ENCODE results near the gene ZNF354B.
"Not testable (repeated sequence)": the region's sequence is repeated elsewhere in the genome, so short reads cannot be mapped to it uniquely, and the experiment has no call there.

Gene ZNF354B

DNA sequence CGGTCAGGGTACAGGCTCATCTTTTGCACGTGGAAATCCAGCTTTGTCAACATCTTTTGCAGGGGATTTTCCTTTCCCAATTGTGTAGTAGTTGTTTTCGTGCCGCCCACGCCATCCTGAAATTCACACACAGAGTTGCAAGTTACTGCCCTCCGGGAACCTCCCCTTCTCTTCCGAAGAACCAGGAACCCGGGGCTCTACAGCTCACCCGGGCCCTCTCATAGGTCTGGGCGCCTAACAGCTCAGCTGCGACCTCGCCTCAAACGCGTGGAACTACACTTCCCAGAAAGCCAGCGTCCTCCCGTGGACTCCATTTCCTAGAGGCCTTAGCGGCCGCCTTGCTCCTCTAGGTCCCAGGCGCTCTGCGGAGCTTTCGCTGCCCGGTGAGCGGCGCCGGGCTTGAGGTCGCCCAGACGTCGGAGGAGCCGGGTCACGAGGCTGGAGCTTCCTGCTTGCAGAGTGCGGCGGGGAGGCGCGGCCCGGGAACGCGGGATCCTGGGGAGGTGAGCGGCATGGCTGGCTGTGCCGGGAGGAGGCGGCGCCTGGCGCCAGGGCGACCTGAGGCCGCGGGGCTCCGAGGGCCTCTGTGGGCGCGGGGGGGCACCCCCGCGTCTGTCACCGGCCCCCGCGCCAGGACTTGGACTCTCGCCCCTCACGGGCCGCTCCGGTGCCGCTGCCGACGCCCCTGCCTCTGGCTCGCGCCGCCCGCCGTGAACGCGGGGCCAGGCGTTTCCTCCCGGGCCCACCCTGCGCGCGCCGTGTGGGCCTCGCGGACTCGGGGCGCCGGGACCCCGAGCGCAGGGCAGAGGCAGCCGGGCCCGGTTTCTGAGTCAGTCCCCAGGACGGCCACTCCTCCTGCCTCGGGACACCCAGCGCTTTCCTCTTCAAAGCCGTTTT, at the start of gene ZNF354B:
TSS of gene ZNF354B (plus strand) at position 329 of the 897 bp plus-strand sequence. CDS start 1,095 bp downstream, outside the sequence.
- DNase-seq, result peak; percentile 74 to 86

- DNase-seq, result no peak
These were observed 42.2 kb upstream of the ZNF354B start for GRCh38 chr5:178817506-178817905.

GRCh38 chr5:178818094-178818493, 41.7 kb upstream of the ZNF354B start:
- no peak for DNase-seq

DNA sequence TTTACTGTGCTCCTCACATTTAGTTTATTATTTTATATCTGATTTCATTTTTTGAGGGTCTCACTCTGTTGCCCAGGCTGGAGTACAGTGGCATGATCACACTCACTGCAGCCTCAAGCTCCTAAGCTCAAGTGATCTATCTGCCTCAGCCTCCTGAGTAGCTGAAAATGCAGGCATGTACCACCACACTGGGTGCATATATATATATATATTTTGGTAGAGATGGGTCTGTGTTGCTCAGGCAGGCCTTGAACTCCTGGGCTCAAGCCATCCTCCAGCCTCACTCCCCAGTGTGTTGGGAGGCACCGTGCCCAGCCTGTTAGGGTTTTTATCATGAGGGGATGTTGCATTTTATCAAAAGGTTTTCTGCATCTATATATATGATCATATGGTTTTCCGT, 39.8 kb upstream of the ZNF354B start:
- no peak for DNase-seq

- no peak for DNase-seq
These were observed 34.3 kb upstream of the ZNF354B start for GRCh38 chr5:178825444-178825843.

DNA sequence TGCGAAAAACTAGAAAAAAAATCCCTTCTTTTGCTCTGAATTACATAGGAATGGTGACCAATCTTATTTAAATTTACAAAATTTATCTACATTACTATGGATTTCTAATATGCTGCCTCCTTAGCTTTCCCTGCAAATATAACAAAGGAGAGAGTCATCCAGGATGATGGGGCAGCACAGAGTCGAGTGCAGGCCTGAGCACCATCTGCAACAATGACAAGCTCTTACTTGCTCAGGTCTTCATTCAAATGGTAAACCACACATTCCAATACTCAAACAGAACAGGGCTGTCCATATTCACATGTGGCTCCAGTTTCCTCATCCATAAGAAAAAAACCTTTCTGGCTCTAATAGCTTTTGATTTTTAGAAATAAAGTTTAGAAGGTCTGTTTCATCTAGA, 33.5 kb upstream of the ZNF354B start:
- DNase-seq, result no peak

DNA sequence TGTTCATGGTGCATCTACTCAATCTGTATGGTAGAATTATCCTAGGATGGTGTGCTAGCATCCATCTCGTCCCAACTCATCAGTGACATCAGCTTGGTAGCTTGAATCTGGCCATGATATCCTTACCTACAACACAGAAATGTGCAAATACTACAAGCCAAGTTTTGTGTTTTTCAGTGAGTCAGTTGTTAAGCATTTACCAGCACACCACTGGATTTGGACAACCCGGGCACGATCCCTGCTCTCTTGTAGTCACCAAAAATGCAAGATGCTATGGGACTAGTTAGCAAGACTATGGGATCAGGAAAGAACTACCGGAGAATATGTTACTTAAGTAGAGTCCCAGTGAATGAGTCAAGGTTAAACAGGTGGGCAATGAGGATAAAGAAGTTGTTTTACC, 32.1 kb upstream of the ZNF354B start:
- DNase-seq, result no peak

GRCh38 chr5:178831049-178831448, 28.7 kb upstream of the ZNF354B start:
- DNase-seq, result no peak

DNA sequence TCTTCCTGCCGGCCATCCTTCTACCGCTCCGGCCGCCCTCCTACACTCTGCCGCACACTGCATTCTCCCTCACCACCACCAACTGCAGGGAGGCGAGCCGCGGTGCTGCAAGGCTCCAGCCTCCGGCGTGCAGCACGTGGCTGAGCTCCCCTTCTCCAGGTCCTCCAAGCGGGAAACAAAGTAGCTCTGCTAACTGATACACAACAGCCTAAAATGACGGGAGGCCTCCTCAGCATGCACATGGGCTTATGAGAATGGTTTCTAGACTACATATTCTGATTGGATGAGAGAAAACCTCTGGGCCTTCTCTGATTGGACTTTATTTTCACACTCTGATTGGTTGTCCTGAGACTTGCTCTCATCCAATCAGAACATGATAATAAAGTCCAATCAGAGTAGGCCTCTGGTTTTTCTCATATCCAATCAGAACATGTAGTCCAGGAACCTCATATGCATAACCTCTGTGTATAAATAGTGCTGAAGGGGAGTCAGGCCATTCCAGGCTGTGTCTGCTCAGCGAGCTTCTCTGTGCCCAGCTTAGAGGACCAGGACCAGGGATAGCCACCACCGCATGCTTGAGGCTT, 27.0 kb upstream of the ZNF354B start:
- DNase-seq, result no peak

GRCh38 chr5:178836628-178837027, 23.1 kb upstream of the ZNF354B start:
- no peak for DNase-seq

DNA sequence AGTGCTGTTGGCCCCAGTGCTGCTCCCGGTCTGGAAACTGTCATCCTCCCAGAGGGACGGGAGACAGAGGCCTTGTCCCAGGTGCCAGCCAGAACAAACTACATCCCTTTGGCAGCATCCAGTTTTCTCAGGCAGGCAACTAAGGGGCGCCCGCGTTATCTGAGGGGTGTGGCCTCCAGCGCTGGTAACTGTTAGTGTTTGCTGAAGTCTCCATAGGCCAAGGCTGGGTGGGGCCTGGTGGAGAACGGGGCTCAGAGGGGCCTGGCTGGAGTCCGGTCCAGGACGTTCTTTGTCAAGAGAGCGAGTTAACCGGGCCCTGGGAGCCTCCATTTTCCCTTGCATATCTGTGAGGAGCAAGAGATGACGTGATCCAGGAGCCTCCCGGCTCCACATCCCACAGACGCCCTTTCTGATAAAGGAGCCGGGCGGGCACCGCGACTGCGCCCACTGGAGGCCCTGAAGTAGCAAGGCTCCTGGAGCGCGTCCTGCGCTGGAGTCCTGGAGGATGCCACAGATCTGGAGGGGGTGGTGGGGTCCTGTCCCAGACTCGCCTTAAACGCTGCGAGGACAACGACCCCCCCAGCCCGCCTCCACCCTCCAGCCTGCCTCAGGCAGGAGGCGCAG, 20.9 kb upstream of the ZNF354B start:
- not testable (repeated sequence) for DNase-seq

DNA sequence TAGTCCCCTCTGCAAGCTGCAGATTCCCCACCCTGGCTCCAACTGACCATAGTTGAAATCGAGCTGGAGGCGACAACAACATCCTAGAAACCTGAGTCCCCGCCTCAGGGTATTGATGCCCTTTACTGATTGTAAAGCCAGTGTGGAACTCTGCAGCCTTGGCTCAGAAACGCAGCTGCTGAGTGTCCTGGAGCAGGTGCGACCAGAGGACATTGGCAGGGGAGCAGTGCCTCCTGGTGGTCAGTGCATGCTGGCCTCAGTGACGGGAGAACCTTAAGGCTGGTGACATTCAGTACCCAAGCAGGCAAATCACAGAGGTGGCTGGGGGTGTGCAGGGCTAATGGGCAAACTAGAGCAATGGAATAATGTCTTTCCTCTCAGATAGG, 20.4 kb upstream of the ZNF354B start:
- DNase-seq, result peak; percentile 24 to 29

GRCh38 chr5:178840399-178840798, 19.4 kb upstream of the ZNF354B start:
- DNase-seq, result not testable (repeated sequence)

- DNase-seq, result no peak
These were observed 10.4 kb upstream of the ZNF354B start for GRCh38 chr5:178849316-178849715.

DNA sequence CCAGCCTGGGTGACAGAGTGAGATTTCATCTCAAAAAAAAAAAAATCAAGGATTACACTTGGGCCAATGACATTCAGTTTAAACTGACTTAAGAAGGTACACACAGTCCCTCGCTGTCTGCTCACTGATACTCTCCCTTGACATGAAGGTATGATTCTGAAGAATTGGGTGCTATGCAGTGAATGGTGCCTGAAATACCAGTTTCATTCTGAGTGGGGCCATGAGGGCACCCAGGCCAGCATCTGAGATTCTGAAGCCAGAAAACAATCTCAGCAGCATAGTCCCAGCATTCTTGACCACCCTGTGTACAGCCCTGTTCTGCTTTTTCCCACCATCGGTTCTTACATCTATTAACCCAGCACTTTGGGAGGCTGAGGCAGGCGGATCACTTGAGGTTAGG, 7.8 kb upstream of the ZNF354B start:
- DNase-seq, result no peak

GRCh38 chr5:178854284-178854683, 5.5 kb upstream of the ZNF354B start:
- DNase-seq, result no peak

DNA sequence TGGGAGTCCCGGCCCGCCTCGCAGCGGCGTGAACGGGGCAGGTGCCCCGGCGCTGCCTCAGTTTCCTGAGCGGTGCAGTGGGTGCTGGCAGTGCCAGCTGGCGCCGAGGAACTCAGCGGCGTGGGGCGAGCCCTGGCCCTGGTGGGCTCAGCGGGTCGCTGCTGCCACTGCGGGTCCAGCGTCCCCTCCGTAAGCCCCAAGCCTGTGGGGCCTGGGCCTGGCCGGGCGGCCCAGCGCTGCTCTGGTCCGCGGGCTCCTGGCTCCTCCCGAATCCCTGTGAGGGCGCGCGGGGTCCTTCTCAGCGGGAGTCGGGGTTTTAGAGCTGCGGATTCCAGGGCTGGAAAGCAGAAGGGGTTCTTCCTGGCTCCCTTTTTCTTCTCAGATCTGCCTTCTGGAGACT, 862 bp downstream of the ZNF354B start:
- DNase-seq, result not testable (repeated sequence)

- no peak for DNase-seq
These were observed 1.9 kb downstream of the ZNF354B start for GRCh38 chr5:178861627-178862026.

DNA sequence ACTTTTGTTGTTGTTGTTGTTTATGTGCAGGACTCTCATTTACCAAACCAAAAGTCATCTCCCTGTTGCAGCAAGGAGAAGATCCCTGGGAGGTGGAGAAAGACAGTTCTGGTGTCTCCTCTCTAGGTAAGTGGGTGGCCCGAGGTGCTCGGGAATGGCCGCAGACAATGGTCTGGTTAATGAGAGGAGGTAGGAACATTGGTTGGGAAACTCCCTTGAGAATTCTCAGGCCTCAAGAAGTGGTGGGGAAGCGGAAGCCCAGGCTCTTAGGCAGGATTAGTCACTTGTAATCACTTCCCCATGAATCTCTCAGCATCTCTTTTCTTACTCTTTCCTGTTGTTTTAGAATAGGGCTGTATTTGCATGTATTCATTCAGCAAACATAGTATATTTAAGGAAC, 7.2 kb downstream of the ZNF354B start:
- no peak for DNase-seq

- no peak for DNase-seq
These were observed 9.8 kb downstream of the ZNF354B start for GRCh38 chr5:178869577-178869976.

DNA sequence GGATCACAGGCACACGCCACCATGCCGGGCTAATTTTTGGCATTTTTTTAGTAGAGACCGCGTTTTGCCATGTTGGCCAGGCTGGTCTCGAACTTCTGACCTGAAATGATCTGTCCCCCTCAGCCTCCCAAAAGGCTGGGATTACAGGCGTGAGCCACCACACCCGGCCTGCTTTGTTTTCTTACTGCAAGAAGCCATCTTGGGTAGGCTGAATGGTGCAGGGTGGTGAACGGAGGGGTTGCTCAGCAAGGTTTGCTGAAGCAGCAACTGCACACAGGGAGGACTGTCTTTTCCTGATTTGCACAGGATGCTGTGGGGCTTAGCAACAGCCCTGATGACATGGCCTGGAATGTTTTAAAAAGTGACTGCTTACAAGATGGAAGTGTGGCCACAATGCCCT, 10.7 kb downstream of the ZNF354B start:
- DNase-seq, result no peak

DNA sequence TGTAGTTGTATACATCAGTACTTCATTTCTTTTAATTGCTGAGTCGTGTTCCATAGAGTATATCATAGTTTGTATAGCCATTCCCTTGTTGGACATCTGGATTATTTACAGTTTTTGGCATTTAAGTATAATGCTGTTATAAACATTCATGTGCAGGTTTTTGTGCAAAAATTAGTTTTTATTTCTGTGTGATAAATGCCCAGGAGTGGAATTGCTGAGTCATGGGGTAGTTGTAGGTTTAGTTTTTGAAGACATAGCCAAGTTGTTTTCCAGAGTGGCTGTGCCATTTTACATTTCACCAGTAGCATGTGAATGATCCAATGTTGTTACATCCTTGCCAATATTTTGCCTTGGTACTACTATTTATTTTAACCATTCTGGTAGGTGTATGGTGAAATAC, 12.5 kb downstream of the ZNF354B start:
- DNase-seq, result no peak

DNA sequence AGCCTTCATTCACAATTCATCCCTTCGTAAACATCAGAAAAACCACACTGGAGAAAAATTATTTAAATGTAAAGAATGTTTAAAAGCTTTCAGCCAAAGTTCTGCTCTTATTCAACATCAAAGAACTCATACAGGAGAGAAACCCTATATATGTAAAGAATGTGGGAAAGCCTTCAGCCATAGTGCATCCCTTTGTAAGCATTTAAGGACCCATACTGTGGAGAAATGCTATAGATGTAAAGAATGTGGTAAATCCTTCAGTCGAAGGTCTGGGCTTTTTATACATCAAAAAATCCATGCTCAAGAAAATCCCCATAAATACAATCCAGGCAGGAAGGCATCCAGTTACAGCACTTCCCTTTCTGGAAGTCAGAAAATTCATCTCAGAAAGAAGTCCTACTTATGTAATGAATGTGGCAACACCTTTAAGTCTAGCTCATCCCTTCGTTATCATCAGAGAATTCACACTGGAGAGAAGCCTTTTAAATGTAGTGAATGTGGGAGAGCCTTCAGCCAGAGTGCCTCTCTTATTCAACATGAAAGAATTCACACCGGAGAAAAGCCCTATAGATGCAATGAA, 23.5 kb downstream of the ZNF354B start:
- DNase-seq, result not testable (repeated sequence)
